Omental fat pad (tissue), 4 donors: ENCODE results near the gene RNGTT. TPM values are rescaled to one million over a fixed set of nuclear protein-coding genes. Genes with fewer than 3 reads are reported as not detected.

ENCODE experiments used
- ATAC-seq: fragments of 150-250 bp; one replicate; pipeline ENCODE4 v1.9.1; 2016; ENCODE audit warnings: mild to moderate bottlenecking, moderate library complexity; ENCODE audit not compliant: low FRiP score
- DNase-seq: peaks from one replicate; pipeline ENCODE4 v3.0.0-alpha.2; 2019; ENCODE audit warnings: low spot score
- CTCF ChIP-seq, 3 donors: fragments of 450-650 bp; IDR thresholded peaks; one replicate each; pipeline ENCODE4 v1.5.1; 2016 to 2017; ENCODE audit warnings: antibody characterized with exemption in 3 of 3, mild to moderate bottlenecking in 3 of 3, moderate library complexity in 2 of 3
- total RNA-seq, 4 donors: library from RNA; depleted of rRNA; stranded (reverse); fragments of >200 nt; gene quantifications; one replicate each; pipeline ENCODE4 v1.1.0, GENCODE V29; 2016

The RNGTT gene
- total RNA-seq, 4 donors from 2014 or later = 12.6 to 21.7 (median 17.7) TPM

GRCh38 chr6:88865275-88865674 lies 98.1 kb downstream of the RNGTT start:
- TF ChIP-seq CTCF (IDR thresholded peaks at IDR 0.05) = no peak
- no peak for ATAC-seq
- no peak for DNase-seq

- DNase-seq = no peak
- ATAC-seq = no peak
- TF ChIP-seq CTCF (IDR thresholded peaks at IDR 0.05) = no peak
Measured at GRCh38 chr6:88864359-88865054, 98.9 kb downstream of the RNGTT start.

GRCh38 chr6:88860310-88860709 lies 103.1 kb downstream of the RNGTT start:
- ATAC-seq (no peak), DNase-seq (no peak)
- no peak for TF ChIP-seq CTCF (IDR thresholded peaks at IDR 0.05)

GRCh38 chr6:88858455-88858854 lies 105.0 kb downstream of the RNGTT start:
- DNase-seq = no peak
- no peak for ATAC-seq
- no peak for TF ChIP-seq CTCF (IDR thresholded peaks at IDR 0.05)

GRCh38 chr6:88856566-88856965 lies 106.9 kb downstream of the RNGTT start:
- ATAC-seq (no peak), DNase-seq (no peak)
- TF ChIP-seq CTCF (IDR thresholded peaks at IDR 0.05) = no peak

GRCh38 chr6:88855541-88856147 lies 107.8 kb downstream of the RNGTT start:
- no peak for DNase-seq
- ATAC-seq = no peak
- no peak for TF ChIP-seq CTCF (IDR thresholded peaks at IDR 0.05)

- no peak for DNase-seq
- ATAC-seq = no peak
- no peak for TF ChIP-seq CTCF (IDR thresholded peaks at IDR 0.05)
Measured at GRCh38 chr6:88852775-88853174, 110.6 kb downstream of the RNGTT start.
